ENCODE data around the gene DDX46.
"Not testable (repeated sequence)": the region's sequence is repeated elsewhere in the genome, so short reads cannot be mapped to it uniquely, and the experiment has no call there.

The DDX46 gene

DNA sequence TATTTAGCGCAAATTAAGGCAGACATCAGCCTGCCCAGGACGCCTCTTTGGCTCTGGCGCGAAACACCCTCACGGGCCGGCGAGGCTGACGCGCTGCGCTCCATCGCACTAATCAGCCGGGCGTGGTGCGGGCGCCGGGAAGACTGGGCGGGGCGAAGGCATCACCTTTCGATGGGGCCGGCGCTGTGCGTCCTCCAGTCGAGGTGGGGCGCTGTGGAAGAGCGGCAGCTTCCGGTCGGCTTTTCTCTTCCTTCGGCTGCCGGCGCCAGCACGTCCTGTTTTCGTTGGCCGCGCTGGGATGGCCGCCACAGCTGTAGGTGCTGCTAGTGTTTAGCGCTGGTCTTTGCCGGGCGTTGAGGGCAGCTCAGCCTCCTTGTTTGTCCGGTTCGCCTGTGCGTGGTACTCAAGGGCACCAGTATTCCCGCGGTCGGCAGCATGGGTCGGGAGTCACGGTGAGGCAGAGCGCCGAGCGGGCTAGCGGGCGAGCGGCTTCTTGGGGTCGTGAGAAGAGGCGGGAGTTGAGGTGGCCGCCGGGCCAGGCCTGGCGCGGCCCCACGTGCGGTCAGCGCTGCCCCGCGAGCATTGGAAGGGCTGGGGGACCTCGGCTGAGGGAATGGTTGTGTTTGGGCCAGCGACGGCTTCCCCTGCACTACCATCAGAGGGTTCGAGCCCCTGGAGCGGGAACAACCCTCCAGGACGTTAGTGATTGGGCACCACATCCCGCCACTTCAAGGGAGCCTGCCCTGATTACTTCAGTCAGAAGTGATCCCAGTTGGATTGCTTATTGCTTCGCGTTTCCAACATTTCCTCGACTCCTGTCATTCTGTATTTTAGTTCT lies at the start of gene DDX46:
DDX46 (plus strand) TSS at position 276 of the 838 bp plus-strand sequence; CDS start at position 436, 160 bp downstream.
- peak; percentile 82 to 83 for DNase-seq (ENCODE audit: low read depth in 2 of 2)

DNA sequence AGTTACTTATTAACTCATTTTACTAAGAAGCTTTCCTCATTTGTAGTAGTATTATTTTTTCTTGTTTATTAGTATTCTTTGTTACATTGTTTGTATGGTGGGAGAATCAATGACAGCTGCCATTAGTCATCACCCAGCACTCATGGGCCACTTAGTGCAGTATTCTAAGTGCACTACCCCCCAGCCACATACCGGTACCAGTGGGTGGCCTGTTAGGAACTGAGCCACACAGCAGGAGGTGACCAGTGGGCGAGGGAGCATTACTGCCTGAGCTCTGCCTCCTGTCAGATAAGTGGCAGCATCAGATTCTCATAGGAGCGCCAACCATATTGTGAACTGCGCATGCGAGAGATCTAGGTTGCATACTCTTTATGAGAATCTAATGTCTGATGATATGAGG lies 44.5 kb upstream of the DDX46 start:
- no peak for DNase-seq (ENCODE audit: low read depth in 2 of 2)

GRCh38 chr5:134714541-134714940 lies 44.0 kb upstream of the DDX46 start:
- no peak for DNase-seq (ENCODE audit: low read depth in 2 of 2)

- not testable (repeated sequence) for DNase-seq (ENCODE audit: low read depth in 2 of 2)
Measured at GRCh38 chr5:134715466-134715865, 43.1 kb upstream of the DDX46 start.

DNA sequence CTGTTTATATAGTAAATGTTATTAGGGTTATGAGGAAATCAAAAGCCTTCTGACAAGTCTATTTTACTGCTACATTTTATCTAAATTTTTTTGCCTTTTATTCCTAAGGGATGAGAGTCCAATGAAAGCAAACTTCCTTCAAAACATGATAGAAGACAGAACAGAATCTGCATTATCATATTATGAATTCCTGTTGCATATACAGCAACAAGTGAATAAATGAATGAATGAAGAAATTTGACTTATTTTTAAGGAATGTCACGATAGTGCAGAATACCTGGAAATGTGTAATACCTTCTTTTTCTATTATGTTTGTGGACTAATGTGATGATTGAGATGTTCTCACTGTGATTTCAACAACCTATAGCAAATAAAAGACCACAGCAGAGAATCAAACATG lies 33.7 kb upstream of the DDX46 start:
- no peak for DNase-seq (ENCODE audit: low read depth in 2 of 2)

- no peak for DNase-seq (ENCODE audit: low read depth in 2 of 2)
Measured at GRCh38 chr5:134732819-134733218, 25.8 kb upstream of the DDX46 start.

DNA sequence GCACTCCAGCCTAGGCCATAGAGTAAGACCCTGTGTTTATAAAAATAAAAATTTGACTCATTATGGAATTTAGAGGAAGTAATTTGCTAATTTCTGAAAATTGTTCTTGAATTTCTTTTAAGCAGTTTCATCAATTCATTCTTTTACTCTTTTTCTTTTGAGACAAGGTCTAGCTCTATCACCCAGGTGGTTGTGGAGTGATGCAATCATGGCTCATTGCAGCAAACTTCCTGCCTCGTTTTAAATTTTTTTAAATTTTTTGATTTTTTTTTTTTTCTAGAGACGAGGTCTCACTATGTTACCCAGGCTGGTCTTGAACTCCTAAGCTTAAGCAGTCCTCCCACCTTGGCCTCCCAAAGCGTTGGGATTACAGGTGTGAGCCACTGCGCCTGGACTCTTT lies 23.3 kb upstream of the DDX46 start:
- DNase-seq (ENCODE audit: low read depth in 2 of 2): no peak

DNA sequence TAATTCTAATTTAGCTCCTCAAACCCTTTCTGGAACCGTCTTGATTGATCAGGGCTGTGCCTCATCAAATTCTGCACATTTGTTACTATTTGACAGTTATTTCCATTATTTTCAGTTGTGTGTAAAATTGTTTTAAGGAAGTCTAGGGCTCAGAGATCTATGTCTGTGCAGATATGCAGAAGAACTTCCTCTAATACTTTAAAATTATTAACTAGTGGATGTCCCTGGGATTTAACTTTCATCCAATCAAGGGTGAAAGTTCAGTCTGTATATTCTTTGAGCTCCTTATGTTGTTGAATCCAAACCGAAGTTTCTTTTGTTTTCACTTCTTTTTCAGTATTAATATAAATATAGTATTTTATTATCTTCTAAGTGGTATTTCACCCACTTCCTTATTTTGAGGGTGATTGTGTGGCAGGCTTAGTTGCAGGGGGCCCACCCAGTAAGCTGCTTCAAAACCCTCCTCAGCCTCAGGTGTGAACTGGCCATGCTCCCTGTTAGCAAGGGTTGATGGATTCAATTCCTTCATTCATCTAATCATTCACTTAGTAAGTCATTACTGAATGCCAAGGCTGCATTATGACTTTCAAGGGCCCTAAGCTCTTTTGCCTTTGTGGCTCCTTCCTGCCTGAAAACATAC lies 22.3 kb upstream of the DDX46 start:
- DNase-seq (ENCODE audit: low read depth in 2 of 2): no peak

GRCh38 chr5:134738133-134738962 lies 20.2 kb upstream of the DDX46 start, which contains the start of gene CAMLG:
Gene CAMLG, plus strand, starts transcription at chr5:134738548. Its CDS starts 73 bp downstream, at chr5:134738621.
- DNase-seq (ENCODE audit: low read depth in 2 of 2): peak; percentile 96

GRCh38 chr5:134738963-134739661 lies 19.5 kb upstream of the DDX46 start:
- no peak for DNase-seq (ENCODE audit: low read depth in 2 of 2)

DNA sequence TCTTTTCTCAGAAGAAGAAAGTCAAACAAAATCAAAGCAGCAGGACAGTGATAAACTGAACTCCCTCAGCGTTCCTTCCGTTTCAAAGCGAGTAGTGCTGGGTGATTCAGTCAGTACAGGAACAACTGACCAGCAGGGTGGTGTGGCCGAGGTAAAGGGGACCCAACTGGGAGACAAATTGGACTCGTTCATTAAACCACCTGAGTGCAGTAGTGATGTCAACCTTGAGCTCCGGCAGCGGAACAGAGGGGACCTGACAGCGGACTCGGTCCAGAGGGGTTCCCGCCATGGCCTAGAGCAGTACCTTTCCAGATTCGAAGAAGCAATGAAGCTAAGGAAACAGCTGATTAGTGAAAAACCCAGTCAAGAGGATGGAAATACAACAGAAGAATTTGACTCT lies 17.5 kb upstream of the DDX46 start:
- no peak for DNase-seq (ENCODE audit: low read depth in 2 of 2)

DNA sequence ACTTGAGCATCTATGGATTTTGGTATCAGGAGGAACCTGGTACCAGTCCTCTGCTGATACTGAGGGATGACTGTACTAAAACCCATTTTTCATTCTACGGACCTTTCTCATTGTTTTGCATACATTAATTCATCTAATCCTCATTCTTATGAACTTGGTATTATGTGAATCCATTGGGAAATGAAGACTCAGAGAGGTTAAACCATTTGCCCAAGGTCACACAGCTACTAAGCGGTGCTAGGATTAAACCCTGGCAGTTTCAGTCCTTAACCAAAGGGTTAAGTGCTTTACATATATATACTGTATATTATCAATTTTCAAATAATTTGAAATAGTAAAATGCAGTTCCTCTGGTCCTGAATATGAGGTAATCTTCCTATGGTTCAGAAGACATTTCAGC lies 16.4 kb upstream of the DDX46 start:
- DNase-seq (ENCODE audit: low read depth in 2 of 2): no peak

GRCh38 chr5:134749415-134749814 lies 9.2 kb upstream of the DDX46 start:
- DNase-seq (ENCODE audit: low read depth in 2 of 2): no peak

DNA sequence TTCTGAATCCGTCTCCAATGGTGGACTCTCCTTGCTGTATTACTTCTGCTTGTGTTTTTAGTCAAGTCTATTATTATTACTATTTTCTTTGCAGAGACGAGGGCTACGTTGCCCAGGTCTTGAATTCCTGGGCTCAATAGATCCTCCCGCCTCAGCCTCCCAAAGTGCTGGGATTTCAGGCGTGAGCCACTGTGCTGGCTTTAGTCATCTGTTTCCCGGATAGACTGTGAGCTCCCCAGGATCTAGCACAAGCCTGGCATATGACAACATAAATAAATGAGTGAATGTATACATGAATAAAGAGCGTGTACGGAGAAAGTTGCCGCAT lies 439 bp upstream of the DDX46 start:
- no peak for DNase-seq (ENCODE audit: low read depth in 2 of 2)

- DNase-seq (ENCODE audit: low read depth in 2 of 2): not testable (repeated sequence)
Measured at GRCh38 chr5:134767528-134768291, 9.1 kb downstream of the DDX46 start.

DNA sequence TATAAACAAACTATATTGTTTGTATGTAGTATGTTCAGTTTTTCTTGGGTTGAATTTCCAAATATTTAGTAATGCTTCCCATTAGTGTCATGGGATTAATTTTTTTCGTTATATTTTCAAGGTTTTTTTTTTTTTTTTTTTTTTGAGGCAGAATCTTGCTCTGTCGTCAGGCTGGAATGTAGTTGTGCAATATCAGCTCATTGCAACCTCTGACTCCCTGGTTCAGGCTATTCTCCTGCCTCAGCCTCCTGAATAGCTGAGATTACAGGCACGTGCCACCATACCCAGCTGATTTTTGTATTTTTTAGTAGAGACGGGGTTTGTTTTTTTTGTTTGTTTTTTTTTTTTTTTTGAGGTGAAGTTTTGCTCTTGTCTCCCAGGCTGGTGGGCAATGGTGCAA lies 10.6 kb downstream of the DDX46 start:
- no peak for DNase-seq (ENCODE audit: low read depth in 2 of 2)

DNA sequence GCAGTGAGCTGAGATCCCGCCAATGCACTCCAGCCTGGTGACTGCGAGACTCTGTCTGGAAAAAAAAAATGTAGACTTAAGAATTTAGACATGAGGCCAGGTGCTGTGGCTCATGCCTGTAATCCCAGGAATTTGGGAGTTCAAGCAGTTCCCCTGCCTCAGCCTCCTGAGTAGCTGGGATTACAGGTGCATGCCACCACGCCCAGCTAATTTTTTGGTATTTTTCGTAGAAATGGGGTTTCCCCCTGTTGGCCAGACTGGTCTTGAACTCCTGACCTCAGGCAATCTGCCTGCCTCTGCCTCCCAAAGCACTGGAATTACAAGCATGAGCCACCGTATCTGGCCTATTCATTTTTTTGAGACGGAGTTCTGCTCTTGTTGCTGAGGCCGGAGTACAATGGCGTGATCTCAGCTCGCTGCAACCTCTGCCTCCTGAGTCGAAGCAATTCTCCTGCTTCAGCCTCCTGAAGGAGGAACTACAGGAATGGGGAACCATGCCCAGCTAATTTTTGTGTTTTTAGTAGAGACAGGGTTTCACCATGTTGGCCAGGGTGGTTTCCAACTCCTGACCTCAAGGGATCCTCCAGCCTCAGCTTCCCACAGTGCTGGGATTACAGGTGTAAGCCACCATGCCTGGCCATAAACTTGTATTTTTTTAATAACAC lies 14.0 kb downstream of the DDX46 start:
- no peak for DNase-seq (ENCODE audit: low read depth in 2 of 2)

DNA sequence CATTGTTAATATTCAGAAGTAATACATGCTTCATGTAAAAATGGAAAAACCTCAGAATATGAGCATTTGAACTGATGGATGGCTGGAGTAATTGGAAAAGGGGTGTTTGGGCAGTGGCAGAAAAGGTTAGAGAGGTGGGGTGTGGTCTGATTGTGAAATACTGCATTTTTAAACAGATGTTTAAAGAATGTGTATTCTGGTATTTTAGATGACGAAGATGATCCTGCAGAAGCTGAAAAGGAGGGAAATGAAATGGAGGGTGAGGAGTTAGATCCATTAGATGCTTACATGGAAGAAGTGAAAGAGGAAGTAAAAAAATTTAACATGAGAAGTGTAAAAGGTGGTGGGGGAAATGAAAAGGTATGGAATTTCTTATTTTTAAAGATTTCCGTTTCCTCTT lies 18.8 kb downstream of the DDX46 start:
- DNase-seq (ENCODE audit: low read depth in 2 of 2): no peak

DNA sequence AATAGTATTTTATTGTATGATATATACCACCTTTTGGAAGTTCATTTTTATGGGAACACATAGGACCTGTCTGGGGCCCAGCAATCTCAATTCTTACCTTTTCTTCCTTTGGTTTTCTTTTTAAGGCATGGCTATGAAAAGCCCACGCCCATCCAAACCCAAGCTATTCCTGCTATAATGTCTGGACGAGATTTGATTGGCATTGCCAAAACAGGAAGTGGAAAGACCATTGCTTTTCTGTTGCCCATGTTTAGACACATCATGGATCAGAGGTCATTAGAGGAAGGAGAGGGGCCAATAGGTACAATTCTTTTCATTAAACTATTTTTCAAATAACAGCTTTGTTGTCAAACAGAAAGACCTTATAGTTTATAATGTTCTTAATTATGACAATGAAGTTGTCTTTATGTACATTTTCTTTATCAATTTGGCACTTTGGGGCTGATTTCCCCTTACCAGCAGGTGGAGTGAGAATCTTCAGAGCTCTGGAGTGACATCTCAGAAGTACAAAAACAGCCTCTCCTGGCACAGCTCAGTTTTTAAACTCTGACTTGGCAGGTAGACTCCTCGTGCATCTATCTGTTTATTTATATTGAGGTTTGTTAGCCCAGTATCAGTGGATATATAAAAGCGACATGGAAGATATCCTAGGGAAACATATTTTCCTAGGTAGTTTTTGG lies 25.8 kb downstream of the DDX46 start:
- DNase-seq (ENCODE audit: low read depth in 2 of 2): no peak

Data from stimulated activated CD8-positive, alpha-beta memory T cell treated with anti-CD3 and anti-CD28 coated beads, Interleukin-15, amount 100 ng/mL, for 4 hours (primary cell).